A549 (cell line): ENCODE measurements around the gene GIMAP8. TPM values are rescaled to one million over a fixed set of nuclear protein-coding genes. Genes with fewer than 3 reads are reported as not detected.

Experiments used
- ATAC-seq, 2 experiments: fragments of 200-7000 bp in 1 of 2; fragments of >200 bp in 1 of 2; cut with Nextera tagmentation in 1 of 2; cut with Tn5 transposase in 1 of 2; 3 replicates each; pipeline versions ENCODE4 v1.8.0 to v1.9.1; 2018 to 2020; ENCODE audit warnings: mild to moderate bottlenecking in 1 of 2, moderate library complexity in 1 of 2
- CTCF ChIA-PET: fragments of 300-600 bp; sonication (Branson Sonifier 250); formaldehyde crosslinking; extraction: SDS; loops from one replicate; lab custom pipeline; 2021; ENCODE audit warnings: antibody characterized with exemption, inconsistent platforms; lab: Yijun Ruan, JAX
- POLR2A ChIA-PET: fragments of 350-600 bp; formaldehyde crosslinking; extraction: SDS; loops from one replicate; lab custom pipeline; 2021; ENCODE audit warnings: antibody characterized with exemption, inconsistent platforms; lab: Yijun Ruan, JAX
- DNase-seq, 2 experiments: peaks; one replicate each; pipeline versions ENCODE4 v3.0.0 to v3.0.0-alpha.2; 2011 to 2016; ENCODE audit warnings: low read depth in 1 of 2, low spot score in 1 of 2
- FAIRE-seq: peaks from 2 replicates; lab custom pipeline; 2011; peaks lifted over from hg19 to GRCh38; lab: Jason Lieb, UNC
- H3K27ac ChIP-seq, 2 experiments: fragments of >200 bp; sonication (Bioruptor Twin); formaldehyde crosslinking; 3 replicates each; pipeline ENCODE4 v1.5.1; 2016 to 2017
- H3K4me1 ChIP-seq: fragments of >200 bp; sonication (Bioruptor Twin); formaldehyde crosslinking; 3 replicates; pipeline ENCODE4 v1.6.1; 2016
- H3K4me2 ChIP-seq: fragments of >200 bp; sonication (Bioruptor Twin); formaldehyde crosslinking; 3 replicates; pipeline ENCODE4 v1.6.1; 2016
- H3K4me3 ChIP-seq: fragments of >200 bp; sonication (Bioruptor Twin); formaldehyde crosslinking; 3 replicates; pipeline ENCODE4 v1.5.1; 2016
- H3K9me3 ChIP-seq: fragments of >200 bp; sonication (Bioruptor Twin); formaldehyde crosslinking; 3 replicates; pipeline ENCODE4 v1.6.1; 2016
- BCL3 ChIP-seq: fragments of >200 bp; sonication (Bioruptor Twin); formaldehyde crosslinking; IDR thresholded peaks from 3 replicates; pipeline ENCODE4 v1.6.1; 2016
- CBX2 ChIP-seq: fragments of 200-600 bp; sonication (generic); IDR thresholded peaks from 2 replicates; pipeline ENCODE4 v1.6.1; 2016; ENCODE audit warnings: low read depth, mild to moderate bottlenecking, borderline replicate concordance
- CHD4 ChIP-seq: fragments of 200-600 bp; sonication (generic); IDR thresholded peaks from 2 replicates; pipeline ENCODE4 v1.6.1; 2016; ENCODE audit warnings: antibody characterized with exemption, mild to moderate bottlenecking, borderline replicate concordance
- EHF ChIP-seq: fragments of 250-450 bp; sonication (Bioruptor Pico); IDR thresholded peaks from 2 replicates; pipeline ENCODE4 v1.5.0; 2020; ENCODE audit warnings: mild to moderate bottlenecking
- EHMT2 ChIP-seq: fragments of 200-600 bp; sonication (generic); IDR thresholded peaks from 2 replicates; pipeline ENCODE4 v1.6.1; 2016; ENCODE audit warnings: antibody characterized with exemption, low read depth, mild to moderate bottlenecking, moderate library complexity
- EP300 ChIP-seq, 2 experiments: fragments of >200 bp; sonication (Bioruptor Twin); formaldehyde crosslinking; IDR thresholded peaks; 2 replicates in 1 of 2; 3 replicates in 1 of 2; pipeline ENCODE4 v1.6.1; 2016 to 2017
- GATA3 ChIP-seq: IDR thresholded peaks from 2 replicates; pipeline ENCODE4 v1.6.1; 2012; ENCODE audit warnings: borderline replicate concordance
- HDAC2 ChIP-seq: fragments of 200-600 bp; sonication (generic); IDR thresholded peaks from 2 replicates; pipeline ENCODE4 v1.6.1; 2016
- HMGXB4 ChIP-seq: fragments of 250-450 bp; sonication (Bioruptor Pico); IDR thresholded peaks from 2 replicates; pipeline ENCODE4 v1.5.0; 2021; ENCODE audit warnings: mild to moderate bottlenecking, moderate library complexity, borderline replicate concordance
- HOXB13 ChIP-seq: fragments of 250-450 bp; sonication (Bioruptor Pico); IDR thresholded peaks from 2 replicates; pipeline ENCODE4 v1.5.0; 2020; ENCODE audit warnings: low read depth, mild to moderate bottlenecking, moderate library complexity
- HOXB5 ChIP-seq: fragments of 250-450 bp; sonication (Bioruptor Pico); IDR thresholded peaks from 2 replicates; pipeline ENCODE4 v1.5.0; 2020; ENCODE audit warnings: mild to moderate bottlenecking, moderate library complexity
- JUN ChIP-seq, 2 experiments: fragments of >200 bp; sonication (Bioruptor Twin); formaldehyde crosslinking; IDR thresholded peaks; 2 replicates in 1 of 2; 3 replicates in 1 of 2; pipeline ENCODE4 v1.6.1; 2016 to 2017
- KDM5A ChIP-seq: fragments of 200-600 bp; sonication (generic); IDR thresholded peaks from 2 replicates; pipeline ENCODE4 v1.6.1; 2016; ENCODE audit warnings: antibody characterized with exemption, mild to moderate bottlenecking
- MAFK ChIP-seq: fragments of 450-650 bp; IDR thresholded peaks from 2 replicates; pipeline ENCODE4 v1.6.1; 2014; ENCODE audit not compliant: partially characterized antibody
- MAZ ChIP-seq: fragments of 150-350 bp; IDR thresholded peaks from 2 replicates; pipeline ENCODE4 v1.6.1; 2014; ENCODE audit warnings: antibody characterized with exemption, low read depth, low read length, borderline replicate concordance
- MYC ChIP-seq: IDR thresholded peaks from 2 replicates; pipeline ENCODE4 v1.6.1; 2012; ENCODE audit warnings: mild to moderate bottlenecking, inconsistent platforms, low read length, improper control_type of control experiment, borderline replicate concordance
- NFE2L2 ChIP-seq: fragments of 150-350 bp; conservative IDR thresholded peaks from 2 replicates; pipeline ENCODE4 v1.6.1; 2014; ENCODE audit warnings: low read length
- NPAS2 ChIP-seq: fragments of 250-450 bp; sonication (Bioruptor Pico); IDR thresholded peaks from 2 replicates; pipeline ENCODE4 v1.8.0; 2022; ENCODE audit warnings: mild to moderate bottlenecking, moderate library complexity, borderline replicate concordance
- PBX3 ChIP-seq: IDR thresholded peaks from 2 replicates; pipeline ENCODE4 v1.6.1; 2012
- POLR2AphosphoS2 ChIP-seq: conservative IDR thresholded peaks from 2 replicates; pipeline ENCODE4 v1.6.1; 2012; ENCODE audit warnings: low read length, improper control_type of control experiment, inconsistent platforms
- RAD21 ChIP-seq, 2 experiments: fragments of >200 bp in 1 of 2; sonication (Bioruptor Twin) in 1 of 2; formaldehyde crosslinking in 1 of 2; IDR thresholded peaks in 1 of 2; conservative IDR thresholded peaks in 1 of 2; 2 replicates in 1 of 2; 3 replicates in 1 of 2; pipeline ENCODE4 v1.6.1; 2012 to 2018; ENCODE audit warnings: inconsistent platforms in 1 of 2
- RARB ChIP-seq: fragments of 250-450 bp; sonication (Bioruptor Pico); IDR thresholded peaks from 2 replicates; pipeline ENCODE4 v1.8.0; 2021; ENCODE audit warnings: mild to moderate bottlenecking, moderate library complexity
- TP53 ChIP-seq: fragments of 250-450 bp; sonication (Bioruptor Pico); IDR thresholded peaks from 2 replicates; pipeline ENCODE4 v1.5.0; 2021; ENCODE audit warnings: mild to moderate bottlenecking, moderate library complexity
- WGBS: methylation state at CpG from one replicate; pipeline ENCODE4 v1.1.6; 2017; ENCODE audit errors: missing lambda C conversion rate; 5-methylcytosine and 5-hydroxymethylcytosine counted together
- polyA plus RNA-seq, 4 experiments: library from polyadenylated mRNA; depleted of rRNA in 3 of 4; stranded (reverse); fragments of >200 nt; fragmentation: RNase III in 1 of 4; extraction: RNeasy Plus Mini Kit Qiagen cat#74134 plus additional on column Dnase treatment in 1 of 4; gene quantifications; 2 replicates in 3 of 4; 3 replicates in 1 of 4; pipeline ENCODE4 v1.2.3, GENCODE V29; 2011 to 2017

Gene GIMAP8
- polyA plus RNA-seq, 2 of the 4 experiments (the other 2 are of a cell fraction), result not detected

GRCh38 chr7:150503155-150503554 is 52.7 kb downstream of the GIMAP8 start:
- ChIA-PET POLR2A (no interaction called here), CTCF (interaction anchor here (0.9 kb wide), 1 partner anchor 8 kb away, joined by 3 read pairs; no protein-coding TSS in a partner anchor)
- 13% methylated on average over 4 of the region's 4 CpGs for WGBS
- ATAC-seq (no peak), DNase-seq (no peak), FAIRE-seq (no peak)
- TF ChIP-seq NFE2L2, result no peak
- TF ChIP-seq NPAS2 (CRISPR knock-in tag), result no peak
- no peak for TF ChIP-seq HDAC2
- TF ChIP-seq RARB (CRISPR knock-in tag), result no peak
- TF ChIP-seq CHD4, result no peak
- no peak for TF ChIP-seq EHMT2
- TF ChIP-seq CBX2, result no peak
- no peak for TF ChIP-seq PBX3
- no peak for TF ChIP-seq MAZ
- TF ChIP-seq HMGXB4 (CRISPR knock-in tag), result no peak
- Histone ChIP-seq H3K27ac (no peak overlapping the region), H3K4me3 (no peak overlapping the region), H3K4me2 (no peak overlapping the region), H3K4me1 (no peaks in the 10 kb centered on the region), H3K9me3 (no peaks in the 10 kb centered on the region)

- ChIA-PET POLR2A (no interaction called here), CTCF (no interaction called here)
- no peak for ATAC-seq
- H3K4me3 ChIP-seq, result no peak overlapping the region
- DNase-seq, result no peak
- WGBS, result 71% methylated on average over 3 of the region's 3 CpGs
- no peaks in the 10 kb centered on the region for H3K9me3 ChIP-seq
- no peak overlapping the region for H3K27ac ChIP-seq
- H3K4me2 ChIP-seq, result no peak overlapping the region
- FAIRE-seq, result no peak
- peak; percentile 96 for TF ChIP-seq MAFK
- TF ChIP-seq EHF (CRISPR knock-in tag), result no peak
- TF ChIP-seq, all 56 proteins: peak for 1
- no peaks in the 10 kb centered on the region for H3K4me1 ChIP-seq
These were observed 53.2 kb downstream of the GIMAP8 start for GRCh38 chr7:150503581-150503980.

GRCh38 chr7:150507947-150508602 is 57.6 kb downstream of the GIMAP8 start:
- no peak overlapping the region for H3K27ac ChIP-seq
- no peak overlapping the region for H3K4me2 ChIP-seq
- no peak overlapping the region for H3K4me3 ChIP-seq
- 18% methylated on average over 4 of the region's 4 CpGs for WGBS
- H3K4me1 ChIP-seq, result no peaks in the 10 kb centered on the region
- no peaks in the 10 kb centered on the region for H3K9me3 ChIP-seq
- FAIRE-seq (no peak), DNase-seq (no peak), ATAC-seq (no peak)
- ChIA-PET POLR2A (no interaction called here), CTCF (no interaction called here)
- TF ChIP-seq GATA3, result no peak
- TF ChIP-seq CBX2, result no peak
- no peak for TF ChIP-seq NPAS2 (CRISPR knock-in tag)
- TF ChIP-seq EP300 (IDR thresholded peaks at IDR 0.05), result no peak
- no peak for TF ChIP-seq JUN (IDR thresholded peaks at IDR 0.05)
- no peak for TF ChIP-seq BCL3
- no peak for TF ChIP-seq KDM5A
- TF ChIP-seq MYC, result no peak
- no peak for TF ChIP-seq HOXB13 (CRISPR knock-in tag)
- no peak for TF ChIP-seq TP53 (CRISPR knock-in tag)
- no peak for TF ChIP-seq HOXB5 (CRISPR knock-in tag)
- TF ChIP-seq RAD21 (conservative IDR thresholded peaks at IDR 0.05 in 1 of 2, IDR thresholded peaks at IDR 0.05 in 1 of 2), result no peak
- no peak for TF ChIP-seq POLR2AphosphoS2
- no peak for TF ChIP-seq CHD4
- TF ChIP-seq EHF (CRISPR knock-in tag), result no peak
